Fibroblast of pulmonary artery (primary cell): ENCODE results near the gene RRAD.

Experiments
- DNase-seq: peaks from one replicate; pipeline ENCODE4 v3.0.0-alpha.2; 2010; ENCODE audit warnings: low read depth
- H3K4me3 ChIP-seq: replicated peaks from 2 replicates; pipeline ENCODE4 v1.5.1; 2011; ENCODE audit warnings: low read depth, mild to moderate bottlenecking, control low read depth, low read length, moderate library complexity
- TF ChIP-seq, protein P1 (sequence below): IDR thresholded peaks from 2 replicates; pipeline ENCODE4 v1.5.1; 2011; ENCODE audit warnings: mild to moderate bottlenecking, control low read depth, low read length, inconsistent platforms; ENCODE audit errors: missing control alignments

Gene RRAD

DNA sequence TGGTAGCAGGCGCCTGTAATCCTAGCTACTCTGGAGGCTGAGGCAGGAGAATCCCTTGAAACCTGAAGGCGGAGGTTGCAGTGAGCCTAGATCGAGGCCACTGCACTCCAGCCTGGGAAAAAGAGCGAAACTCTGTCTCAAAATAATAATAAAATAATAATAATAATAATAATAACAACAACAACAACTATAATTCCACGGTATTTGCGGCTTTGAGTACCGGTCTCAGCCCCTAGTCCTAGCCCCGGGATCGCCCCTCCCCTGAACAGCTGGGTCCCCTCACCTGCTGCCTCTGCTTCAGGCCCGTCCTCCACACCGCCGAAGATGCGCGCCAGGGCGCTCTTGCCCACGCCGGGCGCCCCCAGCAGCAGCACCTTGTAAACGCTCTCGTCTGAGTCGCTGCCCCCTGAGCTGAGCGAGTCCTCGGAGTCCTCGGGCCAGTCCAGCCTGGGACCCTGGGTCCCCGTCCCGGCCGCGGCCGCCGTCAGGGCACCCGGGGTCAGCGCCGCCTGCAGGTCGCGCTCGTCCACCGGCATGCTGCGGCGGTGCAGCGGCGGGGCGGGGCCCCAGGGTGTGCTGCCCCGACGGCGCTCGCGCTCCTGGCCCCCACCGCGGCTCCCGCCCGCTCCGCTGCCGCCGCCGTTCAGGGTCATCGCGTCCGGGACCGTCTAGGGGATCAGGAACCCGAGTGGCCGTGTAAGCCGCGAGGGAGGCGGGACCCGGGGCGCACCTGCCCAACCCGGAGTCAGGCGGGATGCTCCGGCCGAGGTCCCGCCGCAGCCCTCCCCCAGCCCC is 611 bp downstream of the RRAD start:
- H3K4me3 ChIP-seq = peak overlapping the region; percentile 30
- DNase-seq = no peak
- TF ChIP-seq, protein P1, sequence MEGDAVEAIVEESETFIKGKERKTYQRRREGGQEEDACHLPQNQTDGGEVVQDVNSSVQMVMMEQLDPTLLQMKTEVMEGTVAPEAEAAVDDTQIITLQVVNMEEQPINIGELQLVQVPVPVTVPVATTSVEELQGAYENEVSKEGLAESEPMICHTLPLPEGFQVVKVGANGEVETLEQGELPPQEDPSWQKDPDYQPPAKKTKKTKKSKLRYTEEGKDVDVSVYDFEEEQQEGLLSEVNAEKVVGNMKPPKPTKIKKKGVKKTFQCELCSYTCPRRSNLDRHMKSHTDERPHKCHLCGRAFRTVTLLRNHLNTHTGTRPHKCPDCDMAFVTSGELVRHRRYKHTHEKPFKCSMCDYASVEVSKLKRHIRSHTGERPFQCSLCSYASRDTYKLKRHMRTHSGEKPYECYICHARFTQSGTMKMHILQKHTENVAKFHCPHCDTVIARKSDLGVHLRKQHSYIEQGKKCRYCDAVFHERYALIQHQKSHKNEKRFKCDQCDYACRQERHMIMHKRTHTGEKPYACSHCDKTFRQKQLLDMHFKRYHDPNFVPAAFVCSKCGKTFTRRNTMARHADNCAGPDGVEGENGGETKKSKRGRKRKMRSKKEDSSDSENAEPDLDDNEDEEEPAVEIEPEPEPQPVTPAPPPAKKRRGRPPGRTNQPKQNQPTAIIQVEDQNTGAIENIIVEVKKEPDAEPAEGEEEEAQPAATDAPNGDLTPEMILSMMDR = no peak

DNA sequence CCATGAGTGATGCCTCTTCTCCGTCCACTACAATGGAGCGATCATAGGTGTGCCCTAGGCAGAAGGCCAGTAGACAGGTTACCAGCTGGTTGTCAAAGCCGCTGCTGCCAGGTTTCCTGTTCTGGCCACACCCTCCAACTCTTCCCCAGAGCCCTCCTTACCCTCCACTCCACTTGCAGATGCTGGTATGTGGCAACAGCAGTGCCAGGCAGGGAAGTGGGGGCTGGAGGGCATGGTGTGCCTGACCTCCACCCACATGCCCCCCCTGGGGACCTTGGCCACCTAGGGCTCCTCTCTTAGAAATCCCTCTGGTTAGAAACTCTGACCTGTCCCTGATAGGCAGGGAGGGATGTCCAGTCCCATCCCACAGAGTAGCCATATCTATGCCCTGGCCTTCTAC is 1.5 kb downstream of the RRAD start:
- DNase-seq = no peak
- no peak overlapping the region for H3K4me3 ChIP-seq
- TF ChIP-seq, protein P1 = no peak

DNA sequence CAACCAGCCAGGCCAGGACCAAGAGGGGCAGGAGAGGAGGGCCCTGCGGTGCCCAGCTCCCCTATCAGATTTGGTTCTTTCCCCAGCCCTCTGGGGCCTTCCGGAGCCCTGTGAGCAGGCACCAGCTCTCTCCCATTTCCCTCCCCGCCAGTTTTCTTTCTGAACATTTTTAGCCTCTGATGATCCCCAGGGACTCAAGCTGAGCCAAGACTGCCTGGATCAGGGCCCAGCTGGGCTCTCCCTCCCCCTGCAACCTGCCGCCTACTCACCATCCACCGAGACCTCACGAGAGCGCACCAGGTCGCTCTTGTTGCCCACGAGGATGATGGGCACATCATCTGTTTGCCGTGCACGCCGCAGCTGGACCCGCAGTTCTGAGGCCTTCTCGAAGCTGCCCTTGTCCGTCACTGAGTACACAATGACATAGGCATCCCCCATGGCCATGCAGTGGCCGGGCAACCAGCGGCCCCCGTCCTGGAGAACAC is 2.0 kb downstream of the RRAD start:
- TF ChIP-seq, protein P1 = no peak
- peak; percentile 69 for DNase-seq

DNA sequence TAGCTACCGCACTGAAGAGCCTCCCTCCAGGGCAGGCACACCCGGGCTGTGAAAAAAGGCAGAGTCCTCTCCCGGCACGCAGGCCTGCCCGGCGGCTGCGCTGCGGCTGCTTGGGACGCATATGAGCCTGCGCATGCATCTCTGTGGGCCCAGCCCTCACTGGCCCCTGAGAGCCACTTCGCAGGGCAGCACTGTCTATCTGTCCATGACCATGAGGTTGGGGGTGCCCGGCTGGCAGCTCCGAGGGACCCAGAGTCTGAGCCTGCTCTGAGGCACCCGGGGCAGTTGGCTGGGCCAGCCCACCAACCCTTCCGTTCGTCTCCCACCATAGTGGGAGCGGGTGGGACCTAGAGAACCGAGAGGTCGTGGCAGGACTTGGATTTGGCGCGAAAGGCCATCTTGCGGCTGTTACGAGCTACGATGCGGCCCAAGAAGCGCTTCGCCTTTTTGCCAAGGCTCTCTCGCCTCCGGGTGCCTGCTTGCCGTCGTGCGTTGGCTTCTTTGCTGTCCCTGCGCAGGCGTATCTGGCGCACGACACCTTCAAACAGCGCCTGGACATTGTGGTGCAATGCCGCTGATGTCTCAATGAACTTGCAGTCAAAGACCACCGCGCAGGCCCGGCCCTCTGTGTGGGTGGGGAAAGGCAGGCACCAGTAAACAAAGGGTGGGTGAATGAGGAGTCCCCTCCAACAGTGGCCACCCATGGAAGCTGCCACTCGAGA is 3.4 kb downstream of the RRAD start:
- TF ChIP-seq, protein P1 = no peak
- H3K4me3 ChIP-seq = no peak overlapping the region
- no peak for DNase-seq

More for the DNA sequence above, 2.0 kb downstream of the RRAD start:
- H3K4me3 ChIP-seq = no peak overlapping the region

DNA sequence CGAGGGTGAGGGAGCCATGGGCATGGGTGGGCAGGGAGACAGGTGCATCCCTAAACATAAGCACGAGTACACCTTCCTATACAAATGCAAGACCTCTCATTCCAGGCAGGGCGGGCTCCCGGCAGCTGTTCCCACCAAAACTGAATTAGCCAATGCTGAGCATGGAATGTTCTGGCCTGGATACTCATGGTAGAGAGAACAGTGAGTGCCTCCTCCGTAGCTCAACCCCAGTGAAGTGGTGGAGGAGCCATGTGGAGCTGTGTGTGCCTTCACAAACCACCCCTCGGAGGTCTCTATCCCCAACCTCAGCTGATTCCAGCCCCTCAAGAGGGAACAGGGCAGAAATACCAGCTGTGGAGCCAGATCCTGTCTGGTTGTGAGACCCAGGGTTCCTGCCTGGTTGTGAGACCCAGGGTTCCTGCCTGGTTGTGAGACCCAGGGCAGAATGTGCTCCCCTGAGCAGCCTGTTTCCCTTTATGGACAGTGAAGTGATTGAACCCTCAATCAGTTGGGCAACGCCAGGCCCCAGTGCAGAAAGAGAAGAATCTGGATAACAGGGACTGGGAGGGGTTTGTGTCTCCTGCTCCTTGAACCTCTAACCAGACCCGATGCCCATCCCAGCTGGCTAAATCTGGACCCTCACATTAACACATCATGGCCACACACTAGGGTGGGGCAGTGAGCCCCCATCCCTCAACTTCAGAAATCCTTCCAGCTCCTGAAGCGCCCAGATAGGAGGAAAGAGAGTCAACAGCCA is 4.2 kb downstream of the RRAD start:
- no peak for DNase-seq
- TF ChIP-seq, protein P1 = no peak
- H3K4me3 ChIP-seq = no peak overlapping the region

DNA sequence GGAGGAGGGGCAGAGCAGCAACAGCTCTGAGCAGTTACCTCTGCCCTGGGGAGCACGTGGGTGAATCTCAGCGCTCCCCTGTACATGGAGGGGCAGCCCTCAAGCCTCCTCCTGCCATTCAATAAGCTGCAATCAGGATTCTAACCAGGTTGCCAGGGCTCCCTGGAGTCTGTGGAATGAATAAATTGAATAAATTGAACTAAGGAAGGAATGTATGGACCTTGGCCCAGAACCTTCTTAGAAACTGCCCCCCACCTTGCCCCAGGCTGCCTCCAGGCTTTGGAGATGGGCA is 5.1 kb downstream of the RRAD start:
- H3K4me3 ChIP-seq = no peak overlapping the region
- DNase-seq = no peak
- TF ChIP-seq, protein P1 = no peak
